H9 (cell line): Measurements from ENCODE around the gene SHISA4. TPM values are rescaled to one million over a fixed set of nuclear protein-coding genes. Genes with fewer than 3 reads are reported as not detected.

Experiments used
- DNase-seq: peaks from one replicate; pipeline ENCODE4 v3.0.0-alpha.2; 2017
- H2AFZ ChIP-seq: one replicate; pipeline ENCODE4 v1.6.1; 2013; ENCODE audit warnings: mild to moderate bottlenecking, low read length, control low read depth, moderate library complexity
- H2AK5ac ChIP-seq: 2 replicates; pipeline ENCODE4 v1.6.1; 2013; ENCODE audit warnings: low read length, control low read depth, mixed read lengths; ENCODE audit not compliant: insufficient read length
- H2BK120ac ChIP-seq: one replicate; pipeline ENCODE4 v1.6.1; 2013; ENCODE audit warnings: low read depth, mild to moderate bottlenecking, low read length, control low read depth, inconsistent platforms; ENCODE audit not compliant: poor library complexity, severe bottlenecking
- H2BK12ac ChIP-seq: 2 replicates; pipeline ENCODE4 v1.6.1; 2013; ENCODE audit warnings: low read length, control low read depth, mixed read lengths, low read depth; ENCODE audit not compliant: insufficient read length
- H2BK15ac ChIP-seq: 2 replicates; pipeline ENCODE4 v1.6.1; 2013; ENCODE audit warnings: low read depth, low read length, control low read depth
- H2BK20ac ChIP-seq: one replicate; pipeline ENCODE4 v1.6.1; 2013; ENCODE audit warnings: low read depth, mild to moderate bottlenecking, low read length, control low read depth, inconsistent platforms; ENCODE audit not compliant: poor library complexity, severe bottlenecking
- H2BK5ac ChIP-seq: 2 replicates; pipeline ENCODE4 v1.6.1; 2013; ENCODE audit warnings: low read length, control low read depth, mixed read lengths; ENCODE audit not compliant: insufficient read length
- H3K14ac ChIP-seq: 2 replicates; pipeline ENCODE4 v1.6.1; 2013; ENCODE audit warnings: low read length, control low read depth; ENCODE audit not compliant: insufficient read depth
- H3K18ac ChIP-seq: 2 replicates; pipeline ENCODE4 v1.6.1; 2013; ENCODE audit warnings: low read depth, mild to moderate bottlenecking, mixed read lengths, low read length, control low read depth; ENCODE audit not compliant: insufficient read length
- H3K23ac ChIP-seq: 2 replicates; pipeline ENCODE4 v1.6.1; 2013; ENCODE audit warnings: low read length, control low read depth, mixed read lengths, low read depth; ENCODE audit not compliant: insufficient read length
- H3K23me2 ChIP-seq: 2 replicates; pipeline ENCODE4 v1.6.1; 2013; ENCODE audit warnings: low read depth, mild to moderate bottlenecking, mixed read lengths, low read length, control low read depth; ENCODE audit not compliant: insufficient read length, poor library complexity, severe bottlenecking
- H3K27ac ChIP-seq: 2 replicates; pipeline ENCODE4 v1.5.1; 2013; ENCODE audit warnings: low read length, control low read depth, mixed read lengths, low read depth; ENCODE audit not compliant: insufficient read length
- H3K27me3 ChIP-seq: 2 replicates; pipeline ENCODE4 v1.6.1; 2013; ENCODE audit warnings: low read length, control low read depth, inconsistent platforms; ENCODE audit not compliant: insufficient read depth
- H3K4ac ChIP-seq: 2 replicates; pipeline ENCODE4 v1.6.1; 2013; ENCODE audit warnings: low read depth, mild to moderate bottlenecking, control low read depth, inconsistent platforms, low read length, moderate library complexity
- H3K4me1 ChIP-seq: 2 replicates; pipeline ENCODE4 v1.6.1; 2013; ENCODE audit warnings: low read length, control low read depth, inconsistent platforms; ENCODE audit not compliant: insufficient read depth
- H3K4me2 ChIP-seq: 2 replicates; pipeline ENCODE4 v1.6.1; 2013; ENCODE audit warnings: low read length, control low read depth, mixed read lengths; ENCODE audit not compliant: insufficient read length, insufficient read depth
- H3K56ac ChIP-seq: 2 replicates; pipeline ENCODE4 v1.6.1; 2013; ENCODE audit warnings: low read depth, mild to moderate bottlenecking, mixed read lengths, low read length, control low read depth; ENCODE audit not compliant: insufficient read length
- H3K79me1 ChIP-seq: 2 replicates; pipeline ENCODE4 v1.6.1; 2013; ENCODE audit warnings: low read depth, mild to moderate bottlenecking, moderate library complexity, low read length, control low read depth, inconsistent platforms; ENCODE audit not compliant: insufficient read depth, poor library complexity, severe bottlenecking
- H3K79me2 ChIP-seq: 2 replicates; pipeline ENCODE4 v1.6.1; 2013; ENCODE audit warnings: low read length, control low read depth, inconsistent platforms; ENCODE audit not compliant: insufficient read depth
- H3K9ac ChIP-seq: 2 replicates; pipeline ENCODE4 v1.6.1; 2013; ENCODE audit warnings: low read length, control low read depth, mixed read lengths; ENCODE audit not compliant: insufficient read length; ENCODE audit errors: extremely low read depth
- H3K9me3 ChIP-seq: one replicate; pipeline ENCODE4 v1.6.1; 2013; ENCODE audit warnings: low read depth, low read length, inconsistent platforms; ENCODE audit not compliant: control insufficient read depth
- H3T11ph ChIP-seq: one replicate; pipeline ENCODE4 v1.6.1; 2013; ENCODE audit warnings: mild to moderate bottlenecking, low read length, control low read depth, inconsistent platforms
- H4K20me1 ChIP-seq: one replicate; pipeline ENCODE4 v1.6.1; 2013; ENCODE audit not compliant: control insufficient read depth, insufficient read length, insufficient read depth
- H4K5ac ChIP-seq: 2 replicates; pipeline ENCODE4 v1.6.1; 2013; ENCODE audit warnings: low read depth, mild to moderate bottlenecking, mixed read lengths, low read length, control low read depth; ENCODE audit not compliant: insufficient read length
- H4K8ac ChIP-seq: replicated peaks from 2 replicates; pipeline ENCODE4 v1.6.1; 2013; ENCODE audit warnings: low read length, control low read depth, mixed read lengths, low read depth; ENCODE audit not compliant: insufficient read length
- H4K91ac ChIP-seq: 2 replicates; pipeline ENCODE4 v1.6.1; 2013; ENCODE audit warnings: low read depth, mild to moderate bottlenecking, moderate library complexity, mixed read lengths, low read length, control low read depth; ENCODE audit not compliant: insufficient read length
- H3K27ac Mint-ChIP-seq, 3 experiments: 2 replicates in 2 of 3; 3 replicates in 1 of 3; pipeline ENCODE4 v1.8.0; 2020 to 2021; ENCODE audit warnings: mixed read lengths in 3 of 3, mild to moderate bottlenecking in 1 of 3, moderate library complexity in 1 of 3
- H3K27me3 Mint-ChIP-seq: 2 replicates; pipeline ENCODE4 v1.8.0; 2021; ENCODE audit warnings: low read depth, mild to moderate bottlenecking, moderate library complexity, mixed read lengths
- H3K36me3 Mint-ChIP-seq, 3 experiments: 2 replicates in 2 of 3; 3 replicates in 1 of 3; pipeline ENCODE4 v1.8.0; 2020 to 2021; ENCODE audit warnings: low read depth in 3 of 3, mixed read lengths in 3 of 3; ENCODE audit not compliant: insufficient read depth in 1 of 3
- H3K4me1 Mint-ChIP-seq, 2 experiments: 2 replicates each; pipeline ENCODE4 v1.8.0; 2020; ENCODE audit warnings: mixed read lengths in 2 of 2
- H3K4me3 Mint-ChIP-seq, 2 experiments: 2 replicates in 1 of 2; 3 replicates in 1 of 2; pipeline ENCODE4 v1.8.0; 2020 to 2021; ENCODE audit warnings: mild to moderate bottlenecking in 2 of 2, mixed read lengths in 2 of 2, moderate library complexity in 1 of 2
- H3K9me3 Mint-ChIP-seq, 2 experiments: 2 replicates in 1 of 2; 3 replicates in 1 of 2; pipeline ENCODE4 v1.8.0; 2020; ENCODE audit warnings: mild to moderate bottlenecking in 2 of 2, mixed read lengths in 2 of 2, moderate library complexity in 1 of 2
- CTCF ChIP-seq: fragments of 200-600 bp; sonication (generic); conservative IDR thresholded peaks from 3 replicates; pipeline ENCODE4 v1.8.0; 2021; ENCODE audit warnings: antibody characterized with exemption, mild to moderate bottlenecking
- WGBS: extraction: QIAGEN DNeasy Blood & Tissue Kit; methylation state at CpG from one replicate; pipeline ENCODE4 v1.1.7; 2013; ENCODE audit warnings: missing lambda C conversion rate, low lambda C conversion rate, mixed read lengths; ENCODE audit not compliant: insufficient read length; ENCODE audit errors: extremely low coverage; 5-methylcytosine and 5-hydroxymethylcytosine counted together
- total RNA-seq: library from RNA; stranded (reverse); gene quantifications from 2 replicates; pipeline ENCODE4 v1.2.1, GENCODE V29; 2021

Gene SHISA4
- total RNA-seq, 1 experiment from 2014 or later, result 6.3 TPM

GRCh38 chr1:201896951-201897391 is 8.3 kb downstream of the SHISA4 start:
- Mint-ChIP-seq H3K9me3 (no peaks in the 10 kb centered on the region), H3K27me3 (no peaks in the 10 kb centered on the region; the same call in none of the 2 replicates), H3K36me3 (0 out of 7 replicates have a peak, but pooled peaks cover 0 to 1% (median 0%) of the 10 kb centered on the region in 3 experiments), H3K4me1 (peaks cover 26 to 34% of the 10 kb centered on the region in 2 experiments), H3K4me3 (no peak overlapping the region), H3K27ac (no peak overlapping the region)
- Histone ChIP-seq H3K14ac (no peak overlapping the region), H3K4me2 (no peak overlapping the region), H3K23ac (no peak overlapping the region), H3K9me3 (no peaks in the 10 kb centered on the region), H2BK5ac (no peak overlapping the region), H2BK12ac (no peak overlapping the region), H3K4me1 (peaks cover 5% of the 10 kb centered on the region; the same call in 1 of the 2 replicates), H2BK120ac (no peak overlapping the region), H3K23me2 (no peaks in the 10 kb centered on the region), H2BK20ac (no peak overlapping the region), H3K79me2 (no peaks in the 10 kb centered on the region), H3T11ph (no peak overlapping the region), H3K27ac (no peak overlapping the region), H3K79me1 (no peaks in the 10 kb centered on the region), H2AK5ac (no peak overlapping the region), H2BK15ac (no peak overlapping the region), H3K56ac (no peak overlapping the region), H4K20me1 (no peaks in the 10 kb centered on the region), H4K8ac (no peak overlapping the region), H3K27me3 (no peaks in the 10 kb centered on the region; the same call in 1 of the 2 replicates), H4K91ac (no peak overlapping the region), H3K9ac (no peak overlapping the region), H2AFZ (no peak overlapping the region), H3K18ac (no peak overlapping the region), H4K5ac (no peak overlapping the region), H3K4ac (no peak overlapping the region)
- WGBS, result no CpG with 5 or more reads among the region's 2 CpGs
- no peak for TF ChIP-seq CTCF
- no peak for DNase-seq
